ENCODE data around the gene FAM162A.
A peak's percentile ranks its signal among the peaks of the same experiment; 100 is the strongest.

FAM162A gene

GRCh38 chr3:122456074-122456473 is 72.1 kb downstream of the FAM162A start:
- Histone ChIP-seq H2BK120ac (ENCODE audit: insufficient read depth, low read length, poor library complexity) (no peak overlapping the region), H4K12ac (ENCODE audit: low read depth, low read length) (no peak overlapping the region), H3K36me3 (ENCODE audit: control insufficient read depth in 1 of 2, insufficient read depth in 2 of 2, low read length in 2 of 2) (peaks cover 10 to 20% of the 10 kb centered on the region in 2 experiments), H3K4ac (ENCODE audit: low read depth, low read length) (no peak overlapping the region), H3K18ac (ENCODE audit: low read length) (no peak overlapping the region), H3K79me1 (ENCODE audit: low read length) (no peaks in the 10 kb centered on the region), H3K79me2 (ENCODE audit: control insufficient read depth, insufficient read depth, low read length, poor library complexity) (no peaks in the 10 kb centered on the region), H3K4me3 (ENCODE audit: low read depth, low read length) (no peak overlapping the region), H4K91ac (ENCODE audit: low read depth, low read length) (no peak overlapping the region), H2BK5ac (ENCODE audit: low read depth, low read length, poor library complexity) (no peak overlapping the region), H3K23ac (ENCODE audit: low read length) (no peak overlapping the region), H3K9me3 (ENCODE audit: insufficient read depth, low read depth, low read length) (no peaks in the 10 kb centered on the region), H2AFZ (ENCODE audit: insufficient read depth, low read length, poor library complexity) (no peak overlapping the region), H3K9ac (ENCODE audit: low read length) (no peak overlapping the region), H4K8ac (ENCODE audit: low read depth, low read length) (no peak overlapping the region), H3K27ac (ENCODE audit: low read depth, low read length) (no peak overlapping the region), H2BK12ac (ENCODE audit: low read length) (no peak overlapping the region), H3K27me3 (ENCODE audit: insufficient read depth, low read length) (no peaks in the 10 kb centered on the region), H3K14ac (ENCODE audit: low read length) (no peak overlapping the region), H3K4me1 (ENCODE audit: control insufficient read depth in 1 of 2, insufficient read depth in 2 of 2, low read length in 2 of 2) (no peaks in the 10 kb centered on the region), H2AK5ac (ENCODE audit: low read length) (no peak overlapping the region), H3K4me2 (ENCODE audit: low read length) (no peak overlapping the region)
- no peak for DNase-seq

- Histone ChIP-seq H3K4me1 (ENCODE audit: control insufficient read depth in 1 of 2, insufficient read depth in 2 of 2, low read length in 2 of 2) (no peaks in the 10 kb centered on the region), H4K12ac (ENCODE audit: low read depth, low read length) (no peak overlapping the region), H3K9me3 (ENCODE audit: insufficient read depth, low read depth, low read length) (no peaks in the 10 kb centered on the region), H3K4me2 (ENCODE audit: low read length) (no peak overlapping the region), H2BK120ac (ENCODE audit: insufficient read depth, low read length, poor library complexity) (no peak overlapping the region), H2AFZ (ENCODE audit: insufficient read depth, low read length, poor library complexity) (no peak overlapping the region), H3K79me2 (ENCODE audit: control insufficient read depth, insufficient read depth, low read length, poor library complexity) (no peaks in the 10 kb centered on the region), H3K9ac (ENCODE audit: low read length) (no peak overlapping the region), H2AK5ac (ENCODE audit: low read length) (no peak overlapping the region), H3K14ac (ENCODE audit: low read length) (no peak overlapping the region), H3K27me3 (ENCODE audit: insufficient read depth, low read length) (no peaks in the 10 kb centered on the region), H4K8ac (ENCODE audit: low read depth, low read length) (no peak overlapping the region), H3K23ac (ENCODE audit: low read length) (no peak overlapping the region), H3K18ac (ENCODE audit: low read length) (no peak overlapping the region), H3K27ac (ENCODE audit: low read depth, low read length) (no peak overlapping the region), H2BK12ac (ENCODE audit: low read length) (no peak overlapping the region), H3K4ac (ENCODE audit: low read depth, low read length) (no peak overlapping the region), H4K91ac (ENCODE audit: low read depth, low read length) (no peak overlapping the region), H3K36me3 (ENCODE audit: control insufficient read depth in 1 of 2, insufficient read depth in 2 of 2, low read length in 2 of 2) (peaks cover 10 to 20% of the 10 kb centered on the region in 2 experiments), H3K79me1 (ENCODE audit: low read length) (no peaks in the 10 kb centered on the region), H3K4me3 (ENCODE audit: low read depth, low read length) (no peak overlapping the region), H2BK5ac (ENCODE audit: low read depth, low read length, poor library complexity) (no peak overlapping the region)
- no peak for DNase-seq
- WGBS (ENCODE audit: extremely low coverage, insufficient coverage, insufficient read length), result no CpG with 5 or more reads among the region's 2 CpGs
Observed at GRCh38 chr3:122457706-122458105, 73.7 kb downstream of the FAM162A start.

GRCh38 chr3:122458992-122459391 is 75.0 kb downstream of the FAM162A start:
- H2BK12ac ChIP-seq (ENCODE audit: low read length), result no peak overlapping the region
- no peaks in the 10 kb centered on the region for H3K9me3 ChIP-seq (ENCODE audit: insufficient read depth, low read depth, low read length)
- no peak overlapping the region for H3K9ac ChIP-seq (ENCODE audit: low read length)
- no peak overlapping the region for H3K27ac ChIP-seq (ENCODE audit: low read depth, low read length)
- no peak overlapping the region for H2AFZ ChIP-seq (ENCODE audit: insufficient read depth, low read length, poor library complexity)
- no peak overlapping the region for H4K91ac ChIP-seq (ENCODE audit: low read depth, low read length)
- H2BK5ac ChIP-seq (ENCODE audit: low read depth, low read length, poor library complexity), result no peak overlapping the region
- H3K18ac ChIP-seq (ENCODE audit: low read length), result no peak overlapping the region
- no peak overlapping the region for H3K14ac ChIP-seq (ENCODE audit: low read length)
- no peak overlapping the region for H3K4me2 ChIP-seq (ENCODE audit: low read length)
- H3K79me2 ChIP-seq (ENCODE audit: control insufficient read depth, insufficient read depth, low read length, poor library complexity), result no peaks in the 10 kb centered on the region
- no peak overlapping the region for H3K23ac ChIP-seq (ENCODE audit: low read length)
- WGBS (ENCODE audit: extremely low coverage, insufficient coverage, insufficient read length), result no CpG with 5 or more reads among the region's 4 CpGs
- DNase-seq, result peak in 1 of 2 donors; percentile 65
- H3K4ac ChIP-seq (ENCODE audit: low read depth, low read length), result no peak overlapping the region
- H3K4me3 ChIP-seq (ENCODE audit: low read depth, low read length), result no peak overlapping the region
- no peak overlapping the region for H2BK120ac ChIP-seq (ENCODE audit: insufficient read depth, low read length, poor library complexity)
- H3K27me3 ChIP-seq (ENCODE audit: insufficient read depth, low read length), result no peaks in the 10 kb centered on the region
- no peak overlapping the region for H2AK5ac ChIP-seq (ENCODE audit: low read length)
- H4K8ac ChIP-seq (ENCODE audit: low read depth, low read length), result no peak overlapping the region
- no peaks in the 10 kb centered on the region for H3K4me1 ChIP-seq (ENCODE audit: control insufficient read depth in 1 of 2, insufficient read depth in 2 of 2, low read length in 2 of 2)
- peaks cover 9 to 16% of the 10 kb centered on the region in 2 experiments for H3K36me3 ChIP-seq (ENCODE audit: control insufficient read depth in 1 of 2, insufficient read depth in 2 of 2, low read length in 2 of 2)
- H4K12ac ChIP-seq (ENCODE audit: low read depth, low read length), result no peak overlapping the region
- H3K79me1 ChIP-seq (ENCODE audit: low read length), result no peaks in the 10 kb centered on the region

GRCh38 chr3:122461806-122462205 is 77.8 kb downstream of the FAM162A start:
- no peak overlapping the region for H3K9ac ChIP-seq (ENCODE audit: low read length)
- H2BK5ac ChIP-seq (ENCODE audit: low read depth, low read length, poor library complexity), result no peak overlapping the region

More at GRCh38 chr3:122461806-122462205, 77.8 kb downstream of the FAM162A start:
- H3K23ac ChIP-seq (ENCODE audit: low read length), result no peak overlapping the region
- H4K8ac ChIP-seq (ENCODE audit: low read depth, low read length), result no peak overlapping the region
- H3K79me1 ChIP-seq (ENCODE audit: low read length), result no peaks in the 10 kb centered on the region
- H2BK12ac ChIP-seq (ENCODE audit: low read length), result no peak overlapping the region
- H3K4me2 ChIP-seq (ENCODE audit: low read length), result no peak overlapping the region
- no peak overlapping the region for H3K18ac ChIP-seq (ENCODE audit: low read length)
- no CpG with 5 or more reads among the region's 3 CpGs for WGBS (ENCODE audit: extremely low coverage, insufficient coverage, insufficient read length)
- H3K4ac ChIP-seq (ENCODE audit: low read depth, low read length), result no peak overlapping the region
- no peak overlapping the region for H2BK120ac ChIP-seq (ENCODE audit: insufficient read depth, low read length, poor library complexity)
- H3K14ac ChIP-seq (ENCODE audit: low read length), result no peak overlapping the region
- no peak overlapping the region for H2AK5ac ChIP-seq (ENCODE audit: low read length)
- H3K36me3 ChIP-seq (ENCODE audit: control insufficient read depth in 1 of 2, insufficient read depth in 2 of 2, low read length in 2 of 2), result peaks cover 13 to 18% of the 10 kb centered on the region in 2 experiments
- H3K27ac ChIP-seq (ENCODE audit: low read depth, low read length), result no peak overlapping the region
- H3K79me2 ChIP-seq (ENCODE audit: control insufficient read depth, insufficient read depth, low read length, poor library complexity), result no peaks in the 10 kb centered on the region
- no peak overlapping the region for H2AFZ ChIP-seq (ENCODE audit: insufficient read depth, low read length, poor library complexity)
- H3K9me3 ChIP-seq (ENCODE audit: insufficient read depth, low read depth, low read length), result no peaks in the 10 kb centered on the region
- H3K27me3 ChIP-seq (ENCODE audit: insufficient read depth, low read length), result no peaks in the 10 kb centered on the region
- H4K12ac ChIP-seq (ENCODE audit: low read depth, low read length), result no peak overlapping the region
- H4K91ac ChIP-seq (ENCODE audit: low read depth, low read length), result no peak overlapping the region
- DNase-seq, result no peak
- H3K4me3 ChIP-seq (ENCODE audit: low read depth, low read length), result no peak overlapping the region
- no peaks in the 10 kb centered on the region for H3K4me1 ChIP-seq (ENCODE audit: control insufficient read depth in 1 of 2, insufficient read depth in 2 of 2, low read length in 2 of 2)
